ENCODE measurements around the gene SLC13A2.
"Not testable (repeated sequence)": the region's sequence is repeated elsewhere in the genome, so short reads cannot be mapped to it uniquely, and the experiment has no call there.

The SLC13A2 gene

GRCh38 chr17:28518578-28518977, 45.1 kb downstream of the SLC13A2 start:
- no peak for DNase-seq

GRCh38 chr17:28519236-28519635, 45.8 kb downstream of the SLC13A2 start:
- DNase-seq: no peak

- no peak for DNase-seq
Measured at GRCh38 chr17:28520687-28521086, 47.2 kb downstream of the SLC13A2 start.

- DNase-seq: no peak
Measured at GRCh38 chr17:28521311-28522085, 48.1 kb downstream of the SLC13A2 start.

GRCh38 chr17:28522281-28522680, 48.8 kb downstream of the SLC13A2 start:
- DNase-seq: not testable (repeated sequence)

GRCh38 chr17:28523186-28523585, 49.7 kb downstream of the SLC13A2 start:
- no peak for DNase-seq

GRCh38 chr17:28523876-28524275, 50.4 kb downstream of the SLC13A2 start:
- DNase-seq: no peak

GRCh38 chr17:28524476-28525424, 51.3 kb downstream of the SLC13A2 start:
- DNase-seq: peak; percentile 40

GRCh38 chr17:28526381-28526780, 52.9 kb downstream of the SLC13A2 start:
- no peak for DNase-seq

GRCh38 chr17:28527181-28527681, 53.8 kb downstream of the SLC13A2 start:
- DNase-seq: no peak

- no peak for DNase-seq
Measured at GRCh38 chr17:28527859-28528258, 54.4 kb downstream of the SLC13A2 start.

GRCh38 chr17:28528327-28529012, 55.0 kb downstream of the SLC13A2 start:
- DNase-seq: no peak

GRCh38 chr17:28529013-28529400, 55.6 kb downstream of the SLC13A2 start:
- DNase-seq: no peak

- no peak for DNase-seq
Measured at GRCh38 chr17:28530250-28530649, 56.8 kb downstream of the SLC13A2 start.

- DNase-seq: no peak
Measured at GRCh38 chr17:28530926-28531325, 57.5 kb downstream of the SLC13A2 start.

GRCh38 chr17:28532050-28532960, 58.9 kb downstream of the SLC13A2 start:
- no peak for DNase-seq

GRCh38 chr17:28533091-28533807, 59.8 kb downstream of the SLC13A2 start:
- no peak for DNase-seq

- DNase-seq: no peak
Measured at GRCh38 chr17:28534740-28535375, 61.4 kb downstream of the SLC13A2 start.

- DNase-seq: no peak
Measured at GRCh38 chr17:28536532-28537218, 63.2 kb downstream of the SLC13A2 start.

- DNase-seq: no peak
Measured at GRCh38 chr17:28537219-28537610, 63.8 kb downstream of the SLC13A2 start.

Data from fibroblast of skin of right quadriceps (primary cell).